Measurements from ENCODE around the gene TTBK2.

DNA sequence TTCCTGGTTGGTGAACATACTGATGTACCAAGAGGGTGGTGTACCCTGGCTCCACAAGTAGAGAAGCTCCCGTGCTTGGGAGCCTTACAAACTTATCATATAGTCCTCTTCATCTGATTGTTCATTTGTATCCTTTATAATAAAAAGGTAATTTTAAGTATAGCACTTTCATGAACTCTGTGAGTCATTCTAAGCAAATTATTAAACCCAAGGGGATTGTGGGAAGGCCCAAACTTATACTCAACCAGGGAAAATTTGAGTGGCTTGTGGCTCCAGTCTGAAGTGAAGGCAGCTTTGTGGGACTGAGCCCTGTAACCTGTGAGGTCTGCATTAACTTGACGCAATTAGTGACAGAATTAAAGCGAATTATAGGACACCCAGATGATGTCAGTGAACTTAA is 29.0 kb downstream of the TTBK2 start:
- TF ChIP-seq CEBPB (IDR thresholded peaks at IDR 0.05; ENCODE audit: low read depth) (no peak), EGR1 (IDR thresholded peaks at IDR 0.05; ENCODE audit: low read depth) (no peak)
- TF ChIP-seq, protein P1, sequence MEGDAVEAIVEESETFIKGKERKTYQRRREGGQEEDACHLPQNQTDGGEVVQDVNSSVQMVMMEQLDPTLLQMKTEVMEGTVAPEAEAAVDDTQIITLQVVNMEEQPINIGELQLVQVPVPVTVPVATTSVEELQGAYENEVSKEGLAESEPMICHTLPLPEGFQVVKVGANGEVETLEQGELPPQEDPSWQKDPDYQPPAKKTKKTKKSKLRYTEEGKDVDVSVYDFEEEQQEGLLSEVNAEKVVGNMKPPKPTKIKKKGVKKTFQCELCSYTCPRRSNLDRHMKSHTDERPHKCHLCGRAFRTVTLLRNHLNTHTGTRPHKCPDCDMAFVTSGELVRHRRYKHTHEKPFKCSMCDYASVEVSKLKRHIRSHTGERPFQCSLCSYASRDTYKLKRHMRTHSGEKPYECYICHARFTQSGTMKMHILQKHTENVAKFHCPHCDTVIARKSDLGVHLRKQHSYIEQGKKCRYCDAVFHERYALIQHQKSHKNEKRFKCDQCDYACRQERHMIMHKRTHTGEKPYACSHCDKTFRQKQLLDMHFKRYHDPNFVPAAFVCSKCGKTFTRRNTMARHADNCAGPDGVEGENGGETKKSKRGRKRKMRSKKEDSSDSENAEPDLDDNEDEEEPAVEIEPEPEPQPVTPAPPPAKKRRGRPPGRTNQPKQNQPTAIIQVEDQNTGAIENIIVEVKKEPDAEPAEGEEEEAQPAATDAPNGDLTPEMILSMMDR (IDR thresholded peaks at IDR 0.05 in 2 of 3, conservative IDR thresholded peaks at IDR 0.05 in 1 of 3; ENCODE audit: borderline replicate concordance in 1 of 3, insufficient read depth in 1 of 3, low read depth in 2 of 3, low read length in 2 of 3) = no peak
- TF ChIP-seq, protein P2, sequence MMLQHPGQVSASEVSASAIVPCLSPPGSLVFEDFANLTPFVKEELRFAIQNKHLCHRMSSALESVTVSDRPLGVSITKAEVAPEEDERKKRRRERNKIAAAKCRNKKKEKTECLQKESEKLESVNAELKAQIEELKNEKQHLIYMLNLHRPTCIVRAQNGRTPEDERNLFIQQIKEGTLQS (IDR thresholded peaks at IDR 0.05) = no peak
